Breast epithelium (tissue), 4 donors: Measurements from ENCODE around the gene SRSF11. TPM values are rescaled to one million over a fixed set of nuclear protein-coding genes. Genes with fewer than 3 reads are reported as not detected.
"Not testable (repeated sequence)": the region's sequence is repeated elsewhere in the genome, so short reads cannot be mapped to it uniquely, and the experiment has no call there.

Source experiments
- DNase-seq, 2 donors: peaks; one replicate each; pipeline ENCODE4 v3.0.0-alpha.2; 2019; ENCODE audit warnings: low spot score in 2 of 2
- H3K27ac ChIP-seq, 2 donors: fragments of 200-600 bp; sonication (generic) in 1 of 2; one replicate each; pipeline ENCODE4 v1.5.1; 2016 to 2019; ENCODE audit warnings: mild to moderate bottlenecking in 1 of 2
- H3K27me3 ChIP-seq, 2 donors: fragments of 200-600 bp; sonication (generic) in 1 of 2; one replicate each; pipeline versions ENCODE4 v1.5.1 to v1.6.0; 2017 to 2019; ENCODE audit warnings: control low read depth in 1 of 2, mild to moderate bottlenecking in 1 of 2
- H3K36me3 ChIP-seq: fragments of 200-600 bp; one replicate; pipeline ENCODE4 v1.5.1; 2019
- H3K4me1 ChIP-seq, 2 donors: fragments of 200-600 bp; sonication (generic); one replicate each; pipeline ENCODE4 v1.5.1; 2016 to 2019; ENCODE audit warnings: control low read depth in 1 of 2
- H3K4me3 ChIP-seq, 3 donors: fragments of 200-600 bp; sonication (generic); 1 replicate in 2 of 3; 2 replicates in 1 of 3; pipeline ENCODE4 v1.5.1; 2016 to 2019; ENCODE audit warnings: mild to moderate bottlenecking in 3 of 3, moderate library complexity in 2 of 3
- H3K9me3 ChIP-seq, 2 donors: fragments of 200-600 bp; sonication (generic) in 1 of 2; one replicate each; pipeline ENCODE4 v1.5.1; 2016 to 2019; ENCODE audit warnings: control low read depth in 1 of 2
- CTCF ChIP-seq, 3 donors: fragments of 450-650 bp; IDR thresholded peaks; one replicate each; pipeline ENCODE4 v1.5.1; 2016 to 2017; ENCODE audit warnings: antibody characterized with exemption in 3 of 3, mild to moderate bottlenecking in 3 of 3, moderate library complexity in 3 of 3
- POLR2A ChIP-seq: fragments of 450-650 bp; IDR thresholded peaks from one replicate; pipeline ENCODE4 v1.6.1; 2016; ENCODE audit warnings: antibody characterized with exemption, mild to moderate bottlenecking, moderate library complexity
- POLR2AphosphoS5 ChIP-seq, 3 donors: sonication (generic); formaldehyde crosslinking; IDR thresholded peaks; one replicate each; pipeline ENCODE4 v1.6.1; 2017; ENCODE audit warnings: antibody characterized with exemption in 3 of 3
- intact Hi-C: fragments of 100-400 bp; cut with DNase I; formaldehyde crosslinking; loops from one replicate; pipeline ENCODE4 v1.15.1; 2023; ENCODE audit warnings: low total_unique reads
- total RNA-seq, 3 donors: library from RNA; depleted of rRNA; stranded (reverse); fragments of >200 nt; gene quantifications; one replicate each; pipeline ENCODE4 v1.1.0, GENCODE V29; 2016

SRSF11 gene
- total RNA-seq, 3 donors from 2014 or later: 200 to 295 (median 225) TPM

DNA sequence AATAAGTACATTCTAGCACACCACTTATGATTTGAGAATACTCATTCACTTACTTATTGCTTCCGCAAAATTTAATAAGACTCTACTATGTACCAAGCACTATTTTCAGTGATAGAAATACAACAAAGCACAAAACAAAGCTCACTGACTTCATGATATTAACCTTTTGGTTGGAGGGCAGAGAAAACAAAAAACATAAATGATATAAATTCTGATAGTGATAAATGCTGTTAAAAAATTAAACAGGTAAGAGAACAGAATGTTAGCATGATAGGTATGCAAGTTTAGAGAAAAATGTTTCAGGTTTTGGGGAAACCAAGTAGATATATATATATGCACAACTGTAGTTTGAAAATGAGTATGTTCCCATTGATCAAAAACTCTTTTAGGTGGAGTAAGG, 17.0 kb upstream of the SRSF11 start:
- Histone ChIP-seq H3K4me1 (peaks cover 0 to 21% of the 10 kb centered on the region in 2 donors), H3K36me3 (no peaks in the 10 kb centered on the region), H3K27me3 (no peaks in the 10 kb centered on the region), H3K27ac (no peak overlapping the region), H3K9me3 (no peaks in the 10 kb centered on the region), H3K4me3 (peak overlapping the region in 2 of 3 donors; percentile 84 to 86)
- TF ChIP-seq CTCF (IDR thresholded peaks at IDR 0.05): no peak
- TF ChIP-seq POLR2AphosphoS5 (IDR thresholded peaks at IDR 0.05): no peak
- TF ChIP-seq POLR2A: no peak
- intact Hi-C loops: no loop called here
- no peak for DNase-seq

DNA sequence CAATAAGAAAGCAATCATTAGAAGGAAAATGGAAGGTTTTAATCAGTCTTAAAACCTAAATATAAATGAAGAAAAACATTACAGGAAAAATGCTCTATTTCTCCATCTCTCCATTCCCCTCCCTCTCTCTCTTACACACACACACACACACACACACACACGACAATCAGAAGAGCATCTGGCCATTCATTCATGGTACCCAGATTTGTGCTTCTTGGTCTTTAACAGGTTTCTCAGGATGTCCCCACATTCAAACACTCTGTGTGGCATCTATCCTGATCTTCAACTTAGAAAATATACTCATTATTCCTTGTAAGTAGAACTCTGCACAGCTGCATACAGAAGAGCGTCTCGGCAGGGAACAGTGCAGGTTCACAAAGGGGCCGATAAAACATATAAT, 16.6 kb upstream of the SRSF11 start:
- Histone ChIP-seq H3K9me3 (no peaks in the 10 kb centered on the region), H3K4me1 (peaks cover 0 to 21% of the 10 kb centered on the region in 2 donors), H3K27ac (peak overlapping the region in 1 of 2 donors; percentile 95), H3K36me3 (no peaks in the 10 kb centered on the region), H3K27me3 (no peaks in the 10 kb centered on the region), H3K4me3 (peak overlapping the region; percentile 68 to 86 (median 84))
- TF ChIP-seq POLR2AphosphoS5 (IDR thresholded peaks at IDR 0.05) (no peak), POLR2A (no peak), CTCF (IDR thresholded peaks at IDR 0.05) (no peak)
- DNase-seq: no peak
- intact Hi-C loops: no loop called here

DNA sequence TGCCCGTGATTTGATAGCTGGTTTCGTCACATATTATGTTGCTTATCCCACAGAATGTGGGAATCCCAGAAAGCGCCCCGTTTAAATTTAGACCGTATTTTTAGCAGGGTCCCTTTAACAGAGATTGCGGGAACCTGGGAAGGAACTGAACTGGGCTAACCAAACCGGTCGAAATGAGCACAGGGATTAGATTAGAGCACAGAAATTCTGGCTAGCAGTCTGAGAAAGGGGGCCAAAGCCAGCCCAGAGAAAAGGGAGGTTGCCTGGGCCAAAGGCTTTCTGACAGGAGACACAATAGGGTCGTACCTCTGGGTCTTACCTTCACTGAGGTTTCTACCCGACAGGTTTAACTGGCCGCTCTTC, 16.1 kb upstream of the SRSF11 start:
- Histone ChIP-seq H3K4me3 (peak overlapping the region; percentile 68 to 86 (median 84)), H3K4me1 (peaks cover 0 to 21% of the 10 kb centered on the region in 2 donors), H3K27ac (peak overlapping the region; percentile 93 to 95), H3K27me3 (no peaks in the 10 kb centered on the region), H3K36me3 (no peaks in the 10 kb centered on the region), H3K9me3 (no peaks in the 10 kb centered on the region)
- intact Hi-C loops: no loop called here
- no peak for DNase-seq
- TF ChIP-seq POLR2AphosphoS5 (IDR thresholded peaks at IDR 0.05) (no peak), POLR2A (no peak), CTCF (IDR thresholded peaks at IDR 0.05) (no peak)

DNA sequence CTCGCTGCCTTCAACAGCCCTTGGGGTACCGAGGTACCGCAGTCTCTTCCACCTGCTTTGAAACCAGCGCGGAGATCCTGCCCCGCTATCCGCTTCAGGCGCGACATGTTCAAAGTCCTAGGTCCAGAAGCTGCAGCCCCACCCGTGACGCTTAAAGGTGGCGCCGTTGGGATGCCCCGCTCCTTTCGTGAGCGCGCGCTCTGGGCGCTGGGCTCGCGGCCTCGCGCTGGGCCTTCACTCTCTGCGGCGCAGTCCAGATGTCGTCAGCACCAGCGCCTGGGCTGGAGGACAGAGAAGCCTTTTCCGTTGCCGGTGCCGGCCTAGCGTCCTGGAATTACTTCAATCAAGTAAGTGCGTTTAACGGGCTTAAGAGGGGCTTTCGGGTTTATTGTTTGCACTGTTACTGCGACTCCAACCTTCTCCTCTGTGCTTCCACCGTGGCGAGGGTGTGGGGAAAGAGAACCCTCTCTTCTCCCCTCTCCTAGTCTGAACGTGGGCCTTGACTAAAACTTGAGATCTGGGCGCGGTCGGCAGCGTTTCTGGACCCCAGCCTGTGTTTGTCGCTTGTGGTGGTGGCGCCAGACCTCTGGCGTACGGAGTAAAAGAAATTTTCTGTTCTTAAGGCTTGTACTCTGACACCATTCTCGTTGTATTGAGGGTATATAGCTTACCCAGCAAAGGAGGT, 15.6 kb upstream of the SRSF11 start, which contains the start of gene LRRC40:
Gene LRRC40 (minus strand): TSS at position 146 of the 685 bp plus-strand sequence. CDS start 39 bp downstream, at position 107.
- Histone ChIP-seq H3K27me3 (no peaks in the 10 kb centered on the region), H3K9me3 (no peaks in the 10 kb centered on the region), H3K27ac (peak within 1 kb of the TSS; percentile 93 to 95), H3K4me3 (peak within 1 kb of the TSS; percentile 68 to 86 (median 84)), H3K4me1 (peaks cover 0 to 21% of the 10 kb centered on the region in 2 donors), H3K36me3 (no peaks in the 10 kb centered on the region)
- DNase-seq: peak; percentile 92
- intact Hi-C loops: no loop called here
- TF ChIP-seq CTCF (IDR thresholded peaks at IDR 0.05): no peak
- peak; percentile 66 for TF ChIP-seq POLR2A
- TF ChIP-seq POLR2AphosphoS5 (IDR thresholded peaks at IDR 0.05): peak; percentile 88 to 94 (median 92)

DNA sequence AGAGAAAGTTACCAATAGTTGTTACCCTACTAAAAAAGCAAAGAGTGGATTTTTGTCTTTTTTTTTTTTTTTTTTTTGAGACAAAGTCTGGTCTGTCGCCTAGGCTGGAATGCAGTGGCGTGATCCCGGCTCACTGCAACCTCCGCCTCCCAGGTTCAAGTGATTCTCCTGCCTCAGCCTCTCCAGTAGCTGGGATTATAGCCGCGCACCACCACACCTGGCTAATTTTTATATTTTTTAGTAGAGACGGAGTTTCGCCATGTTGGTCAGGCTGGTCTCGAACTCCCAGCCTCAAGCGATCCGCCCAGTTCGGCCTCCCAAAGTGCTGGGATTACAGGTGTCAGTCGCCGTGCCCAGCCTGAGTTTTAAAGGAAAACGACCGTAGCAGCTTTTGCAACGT, 14.3 kb upstream of the SRSF11 start:
- H3K9me3 ChIP-seq, intact Hi-C loops, DNase-seq, H3K36me3 ChIP-seq, H3K27me3 ChIP-seq: not testable (repeated sequence)
- Histone ChIP-seq H3K4me3 (peak overlapping the region; percentile 68 to 86 (median 84)), H3K4me1 (peaks cover 0 to 21% of the 10 kb centered on the region in 2 donors), H3K27ac (peak overlapping the region in 1 of 2 donors; percentile 95)
